Calu3 (cell line): ENCODE measurements around the gene GPC1. TPM values are rescaled to one million over a fixed set of nuclear protein-coding genes. Genes with fewer than 3 reads are reported as not detected.

Source experiments
- BruUV-seq: library from RNA; stranded (reverse); fragments of 400-500 nt; replicated peaks from 2 replicates; lab custom pipeline; 2021; lab: Mats Ljungman, UMichigan
- CTCF ChIA-PET: fragments of 300-600 bp; sonication (Branson Sonifier 250); formaldehyde crosslinking; loops from one replicate; lab custom pipeline; 2022; ENCODE audit warnings: antibody characterized with exemption; lab: Charles Lee
- DNase-seq: peaks from one replicate; pipeline ENCODE4 v3.0.0; 2022
- H3K27ac Mint-ChIP-seq: one replicate; pipeline ENCODE4 v1.8.0; 2022; ENCODE audit warnings: mixed read lengths; ENCODE audit not compliant: unreplicated experiment
- H3K27me3 Mint-ChIP-seq: one replicate; pipeline ENCODE4 v1.8.0; 2022; ENCODE audit warnings: mixed read lengths; ENCODE audit not compliant: unreplicated experiment
- H3K36me3 Mint-ChIP-seq: one replicate; pipeline ENCODE4 v1.8.0; 2022; ENCODE audit warnings: mild to moderate bottlenecking, moderate library complexity, mixed read lengths; ENCODE audit not compliant: insufficient read depth, unreplicated experiment
- H3K4me1 Mint-ChIP-seq: one replicate; pipeline ENCODE4 v1.8.0; 2022; ENCODE audit warnings: mild to moderate bottlenecking, low read depth, mixed read lengths; ENCODE audit not compliant: unreplicated experiment
- H3K4me3 Mint-ChIP-seq: one replicate; pipeline ENCODE4 v1.8.0; 2022; ENCODE audit warnings: mild to moderate bottlenecking, low read depth, moderate library complexity, mixed read lengths; ENCODE audit not compliant: unreplicated experiment
- H3K9me3 Mint-ChIP-seq: one replicate; pipeline ENCODE4 v1.8.0; 2022; ENCODE audit warnings: low read depth, mixed read lengths; ENCODE audit not compliant: unreplicated experiment
- intact Hi-C: fragments of 100-400 bp; cut with micrococcal nuclease; formaldehyde crosslinking; loops from one replicate; pipeline ENCODE4 v1.10.0; 2022; ENCODE audit not compliant: unreplicated experiment
- total RNA-seq: library from RNA; stranded (reverse); gene quantifications from 2 replicates; pipeline ENCODE4 v1.2.3, GENCODE V29; 2022
- TF ChIP-seq, protein P1 (sequence below): fragments of 200-600 bp; IDR thresholded peaks from one replicate; pipeline ENCODE4 v1.8.0; 2022; ENCODE audit warnings: antibody characterized with exemption; ENCODE audit not compliant: unreplicated experiment

The GPC1 gene
- total RNA-seq, 1 experiment from 2014 or later = 51.5 TPM

DNA sequence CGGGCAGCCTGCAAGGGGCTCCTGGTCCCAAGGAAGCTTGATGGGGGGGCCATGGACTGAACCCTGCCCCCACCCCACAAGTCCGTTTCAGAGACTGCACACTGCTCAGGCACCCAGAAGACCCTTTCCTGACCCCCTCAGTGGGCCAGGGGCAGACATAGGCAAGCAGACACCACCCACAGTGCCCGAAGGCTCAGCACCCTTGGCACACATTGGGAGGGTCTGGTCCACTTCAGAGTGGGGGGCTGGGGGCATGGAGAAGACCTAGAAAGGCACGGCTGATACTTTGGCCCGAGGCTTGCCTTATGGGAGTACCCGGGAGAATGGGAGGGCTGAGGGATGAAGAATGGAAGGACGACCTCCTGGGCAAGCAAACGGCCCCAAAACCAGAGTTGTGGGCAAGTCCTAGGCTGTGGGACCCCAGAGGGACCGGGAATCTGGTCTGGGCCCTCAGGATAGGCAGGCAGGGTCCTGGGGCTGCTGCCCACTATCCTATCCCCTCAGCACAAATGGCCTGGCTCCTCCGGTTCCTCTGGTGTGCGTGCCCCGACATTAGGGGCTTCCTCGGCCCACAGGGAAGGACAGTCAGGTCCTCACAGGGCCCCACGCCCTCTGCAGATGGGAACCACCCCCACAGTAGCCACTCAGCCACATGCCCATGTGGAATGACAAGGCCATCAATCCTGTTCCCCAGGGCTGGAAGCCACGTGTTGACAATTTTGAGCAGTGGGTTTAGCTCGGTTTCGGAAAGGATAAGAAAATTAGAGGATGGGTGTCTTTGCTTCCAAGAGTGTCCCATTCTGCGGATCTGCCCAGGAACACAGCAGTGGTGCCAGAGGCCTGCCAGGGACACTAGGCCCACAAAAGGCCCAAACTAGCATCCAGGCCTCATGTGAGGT, 15.0 kb upstream of the GPC1 start:
- CTCF ChIA-PET = no interaction called here
- DNase-seq = no peak
- BruUV-seq = no TSS peak
- Mint-ChIP-seq H3K36me3 (peaks cover 12% of the 10 kb centered on the region), H3K27me3 (no peaks in the 10 kb centered on the region), H3K4me1 (peaks cover 7% of the 10 kb centered on the region), H3K9me3 (no peaks in the 10 kb centered on the region), H3K4me3 (no peak overlapping the region), H3K27ac (no peak overlapping the region)
- intact Hi-C loops = no loop called here
- TF ChIP-seq, protein P1, sequence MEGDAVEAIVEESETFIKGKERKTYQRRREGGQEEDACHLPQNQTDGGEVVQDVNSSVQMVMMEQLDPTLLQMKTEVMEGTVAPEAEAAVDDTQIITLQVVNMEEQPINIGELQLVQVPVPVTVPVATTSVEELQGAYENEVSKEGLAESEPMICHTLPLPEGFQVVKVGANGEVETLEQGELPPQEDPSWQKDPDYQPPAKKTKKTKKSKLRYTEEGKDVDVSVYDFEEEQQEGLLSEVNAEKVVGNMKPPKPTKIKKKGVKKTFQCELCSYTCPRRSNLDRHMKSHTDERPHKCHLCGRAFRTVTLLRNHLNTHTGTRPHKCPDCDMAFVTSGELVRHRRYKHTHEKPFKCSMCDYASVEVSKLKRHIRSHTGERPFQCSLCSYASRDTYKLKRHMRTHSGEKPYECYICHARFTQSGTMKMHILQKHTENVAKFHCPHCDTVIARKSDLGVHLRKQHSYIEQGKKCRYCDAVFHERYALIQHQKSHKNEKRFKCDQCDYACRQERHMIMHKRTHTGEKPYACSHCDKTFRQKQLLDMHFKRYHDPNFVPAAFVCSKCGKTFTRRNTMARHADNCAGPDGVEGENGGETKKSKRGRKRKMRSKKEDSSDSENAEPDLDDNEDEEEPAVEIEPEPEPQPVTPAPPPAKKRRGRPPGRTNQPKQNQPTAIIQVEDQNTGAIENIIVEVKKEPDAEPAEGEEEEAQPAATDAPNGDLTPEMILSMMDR = no peak

DNA sequence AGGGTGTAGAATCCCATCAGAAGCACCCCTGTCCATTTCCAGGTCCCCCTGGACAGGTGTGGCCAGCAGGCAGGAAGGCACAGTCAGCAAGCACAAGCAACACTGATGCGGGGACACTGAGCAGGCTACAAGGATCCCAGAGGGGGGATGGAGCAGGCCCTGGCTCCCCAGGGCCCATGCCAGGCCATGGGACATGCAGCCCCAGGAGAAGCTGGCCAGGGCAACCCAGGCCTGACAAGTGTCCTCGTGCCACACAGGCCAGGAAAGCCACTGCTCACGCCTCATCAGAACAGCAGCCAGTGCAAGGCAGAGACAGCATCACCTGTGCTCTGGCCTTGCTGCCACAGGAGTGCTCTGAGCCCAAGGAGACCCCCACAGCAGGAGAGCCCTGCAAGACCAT, 14.1 kb upstream of the GPC1 start:
- peaks cover 5% of the 10 kb centered on the region for H3K27me3 Mint-ChIP-seq
- CTCF ChIA-PET = no interaction called here
- DNase-seq = no peak
- no peak overlapping the region for H3K27ac Mint-ChIP-seq
- peaks cover 18% of the 10 kb centered on the region for H3K36me3 Mint-ChIP-seq
- H3K4me3 Mint-ChIP-seq = no peak overlapping the region
- BruUV-seq = no TSS peak
- intact Hi-C loops = no loop called here
- TF ChIP-seq, protein P1 = no peak
- peaks cover 3% of the 10 kb centered on the region for H3K9me3 Mint-ChIP-seq
- peaks cover 7% of the 10 kb centered on the region for H3K4me1 Mint-ChIP-seq

GRCh38 chr2:240422658-240423329, 12.7 kb upstream of the GPC1 start:
- DNase-seq = no peak
- no peak overlapping the region for H3K4me3 Mint-ChIP-seq
- intact Hi-C loops = no loop called here
- peaks cover 13% of the 10 kb centered on the region for H3K27me3 Mint-ChIP-seq
- peaks cover 15% of the 10 kb centered on the region for H3K4me1 Mint-ChIP-seq
- H3K9me3 Mint-ChIP-seq = peaks cover 6% of the 10 kb centered on the region
- peaks cover 18% of the 10 kb centered on the region for H3K36me3 Mint-ChIP-seq
- CTCF ChIA-PET = no interaction called here
- H3K27ac Mint-ChIP-seq = no peak overlapping the region
- no TSS peak for BruUV-seq
- TF ChIP-seq, protein P1 = no peak

DNA sequence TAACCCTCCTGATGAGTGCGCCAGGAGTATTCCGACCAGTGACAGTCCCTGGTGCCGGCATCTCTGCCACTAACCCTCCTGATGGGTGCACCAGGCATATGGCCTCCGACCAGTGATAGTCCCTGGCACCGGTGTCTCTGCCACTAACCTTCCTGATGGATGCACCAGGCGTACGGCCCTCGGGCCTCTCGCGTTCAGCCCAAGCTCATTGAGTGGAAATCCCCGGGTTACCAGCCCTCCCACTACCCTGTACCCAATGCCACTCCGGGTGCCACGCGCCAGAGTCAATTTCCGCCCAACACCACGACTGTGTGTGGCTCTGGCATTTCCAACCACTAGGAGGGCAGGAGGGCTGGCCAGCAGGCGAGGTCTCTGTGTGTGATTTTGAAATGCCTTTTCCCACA, 11.7 kb upstream of the GPC1 start:
- peaks cover 13% of the 10 kb centered on the region for H3K27me3 Mint-ChIP-seq
- BruUV-seq = no TSS peak
- peaks cover 18% of the 10 kb centered on the region for H3K36me3 Mint-ChIP-seq
- H3K9me3 Mint-ChIP-seq = peaks cover 6% of the 10 kb centered on the region
- H3K4me1 Mint-ChIP-seq = peaks cover 15% of the 10 kb centered on the region
- TF ChIP-seq, protein P1 = no peak
- CTCF ChIA-PET = no interaction called here
- no peak for DNase-seq
- no peak overlapping the region for H3K27ac Mint-ChIP-seq
- no peak overlapping the region for H3K4me3 Mint-ChIP-seq
- intact Hi-C loops = no loop called here
